NT2/D1 (cell line): ENCODE data around the gene LGALS9B.
"Not testable (repeated sequence)": the region's sequence is repeated elsewhere in the genome, so short reads cannot be mapped to it uniquely, and the experiment has no call there.

Source experiments
- DNase-seq: peaks from one replicate; pipeline ENCODE4 v3.0.0-alpha.2; 2011; ENCODE audit warnings: low read depth, low spot score
- H3K27me3 ChIP-seq: 2 replicates; pipeline ENCODE4 v1.6.0; 2011; ENCODE audit warnings: mild to moderate bottlenecking; ENCODE audit not compliant: insufficient read length, insufficient read depth
- H3K36me3 ChIP-seq: 2 replicates; pipeline ENCODE4 v1.6.1; 2011; ENCODE audit warnings: mild to moderate bottlenecking, low read length, mixed read lengths; ENCODE audit not compliant: insufficient read depth, insufficient read length
- H3K4me1 ChIP-seq: 2 replicates; pipeline ENCODE4 v1.5.1; 2011; ENCODE audit not compliant: insufficient read depth, insufficient read length
- H3K4me3 ChIP-seq: 2 replicates; pipeline ENCODE4 v1.5.1; 2011; ENCODE audit warnings: low read depth; ENCODE audit not compliant: insufficient read length
- H3K9ac ChIP-seq: 2 replicates; pipeline ENCODE4 v1.6.0; 2011; ENCODE audit warnings: low read depth; ENCODE audit not compliant: insufficient read length
- H3K9me3 ChIP-seq: 2 replicates; pipeline ENCODE4 v1.5.1; 2011; ENCODE audit warnings: mild to moderate bottlenecking, low read length; ENCODE audit not compliant: insufficient read depth

Gene LGALS9B

DNA sequence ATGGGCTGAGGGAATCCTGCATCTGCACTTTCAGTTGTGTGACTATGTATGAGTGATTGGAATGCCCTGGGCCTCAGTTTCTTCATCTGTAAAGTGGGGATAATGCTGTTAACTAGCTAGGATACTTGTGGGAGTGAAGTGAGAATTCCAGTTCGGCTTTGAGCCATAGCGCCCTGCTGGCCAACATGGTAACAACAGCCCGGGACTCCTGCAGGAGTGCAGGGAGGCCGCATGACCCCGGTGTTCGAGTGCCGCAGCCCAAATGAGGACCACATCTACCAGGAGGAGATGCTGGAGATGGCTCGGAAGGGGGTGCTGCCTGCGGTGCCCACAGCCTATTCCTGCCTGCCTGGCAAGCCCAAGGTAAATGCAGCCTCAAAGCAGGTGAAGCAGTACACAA, 23.7 kb downstream of the LGALS9B start:
- not testable (repeated sequence) for H3K9me3 ChIP-seq

DNA sequence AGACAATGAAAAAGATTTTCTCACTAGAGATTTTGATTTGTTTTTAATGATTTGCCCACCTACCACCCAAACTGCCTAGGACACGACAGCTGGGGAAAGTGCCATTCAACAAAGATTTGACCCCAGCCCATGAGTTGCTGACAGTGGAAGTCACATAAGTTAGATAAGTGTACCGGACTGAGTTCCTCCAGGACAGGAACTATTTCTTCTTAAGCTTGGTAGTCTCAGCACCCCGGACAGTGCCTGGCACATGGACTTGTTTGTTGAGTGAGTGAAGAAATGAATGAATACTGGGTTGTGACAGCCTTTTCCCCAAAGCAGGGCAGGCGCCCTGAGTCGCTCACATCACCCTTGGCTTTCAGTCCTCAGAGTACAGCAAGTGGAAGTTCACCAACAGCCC, 26.7 kb downstream of the LGALS9B start:
- H3K4me1 ChIP-seq, H3K4me3 ChIP-seq, H3K36me3 ChIP-seq, H3K27me3 ChIP-seq, DNase-seq, H3K9me3 ChIP-seq, H3K9ac ChIP-seq: not testable (repeated sequence)

More for the DNA sequence above, 23.7 kb downstream of the LGALS9B start:
- not testable (repeated sequence) for H3K4me3 ChIP-seq, DNase-seq, H3K4me1 ChIP-seq, H3K9ac ChIP-seq, H3K27me3 ChIP-seq, H3K36me3 ChIP-seq

DNA sequence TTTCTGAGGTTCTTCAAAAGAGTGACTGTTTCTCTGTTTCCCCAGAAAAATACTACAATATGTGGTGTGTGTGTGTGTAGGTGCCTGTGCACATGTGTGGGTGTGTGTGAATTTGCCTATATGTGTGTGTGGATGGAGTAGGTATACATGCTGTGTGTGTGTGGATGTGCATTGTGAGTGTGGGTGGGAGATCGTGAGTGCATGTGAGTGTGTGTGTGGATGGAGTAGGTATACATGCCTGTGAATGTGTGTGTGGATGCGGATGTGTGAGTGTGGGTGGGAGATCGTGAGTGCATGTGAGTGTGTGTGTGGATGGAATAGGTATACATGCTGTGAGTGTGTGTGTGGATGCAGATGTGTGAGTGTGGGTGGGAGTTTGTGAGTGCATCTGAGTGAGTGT, 32.2 kb downstream of the LGALS9B start:
- H3K4me1 ChIP-seq, H3K27me3 ChIP-seq, H3K9ac ChIP-seq, H3K9me3 ChIP-seq, H3K4me3 ChIP-seq, DNase-seq, H3K36me3 ChIP-seq: not testable (repeated sequence)

DNA sequence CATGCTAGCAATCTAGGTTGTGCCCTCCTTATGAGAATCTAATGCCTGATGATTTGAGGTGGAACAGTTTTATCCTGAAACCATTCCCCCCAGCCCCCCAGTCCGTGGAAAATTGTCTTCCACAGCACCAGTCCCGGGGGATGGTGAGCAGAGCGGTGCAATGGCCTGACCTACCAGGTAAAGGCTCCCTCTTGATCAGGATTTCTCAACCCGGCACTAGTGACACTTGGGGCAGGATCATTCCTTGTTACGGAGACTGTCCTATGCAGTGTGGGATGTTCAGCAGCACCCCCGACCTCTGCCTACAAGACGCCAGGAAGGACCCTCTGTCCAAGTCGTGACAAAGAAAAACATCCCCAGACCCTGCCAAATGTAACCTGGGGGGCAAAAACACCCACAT, 34.0 kb downstream of the LGALS9B start:
- DNase-seq, H3K36me3 ChIP-seq, H3K27me3 ChIP-seq: not testable (repeated sequence)

DNA sequence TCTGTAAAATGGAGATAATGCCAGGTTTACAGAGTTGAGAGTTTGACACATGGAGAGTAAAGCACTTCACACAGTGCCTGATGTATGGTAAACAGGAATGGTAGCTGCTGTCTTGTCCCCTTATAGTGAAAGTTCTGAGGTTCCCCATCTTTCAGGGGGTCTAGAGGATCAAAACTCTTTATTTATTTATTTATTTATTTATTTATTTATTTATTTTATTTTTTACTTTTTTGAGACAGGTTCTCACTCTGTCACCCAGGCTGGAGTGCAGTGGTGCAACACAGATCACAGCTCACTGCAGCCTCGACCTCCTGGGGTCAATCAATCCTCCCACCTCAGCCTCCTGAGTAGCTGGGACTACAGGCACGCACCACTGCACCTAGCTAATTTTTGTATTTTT, 40.1 kb downstream of the LGALS9B start:
- H3K9me3 ChIP-seq, DNase-seq, H3K9ac ChIP-seq, H3K4me1 ChIP-seq, H3K4me3 ChIP-seq, H3K27me3 ChIP-seq, H3K36me3 ChIP-seq: not testable (repeated sequence)

More for the DNA sequence above, 34.0 kb downstream of the LGALS9B start:
- H3K9me3 ChIP-seq, H3K9ac ChIP-seq, H3K4me1 ChIP-seq, H3K4me3 ChIP-seq: not testable (repeated sequence)

DNA sequence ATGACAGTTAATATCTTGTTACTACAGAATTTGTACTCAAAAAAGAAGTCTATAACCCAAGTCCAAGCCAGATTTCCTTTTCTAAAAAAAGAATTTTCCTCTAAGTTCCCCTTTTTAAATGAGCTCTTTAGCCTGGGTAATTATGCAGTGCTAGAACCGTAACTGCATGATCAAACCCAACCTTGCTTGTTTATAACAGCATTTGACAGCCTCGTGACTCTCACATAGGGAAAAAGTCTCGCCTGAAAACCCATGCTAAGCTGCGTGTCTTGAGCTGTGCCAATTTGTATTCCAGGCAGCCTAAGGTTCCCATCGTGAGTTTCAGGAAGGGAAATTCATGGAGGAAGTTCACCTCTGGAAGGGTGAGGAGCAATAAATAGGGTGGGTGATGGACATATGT, 44.5 kb downstream of the LGALS9B start:
- not testable (repeated sequence) for H3K4me3 ChIP-seq, H3K27me3 ChIP-seq, H3K4me1 ChIP-seq, H3K9ac ChIP-seq, H3K9me3 ChIP-seq, H3K36me3 ChIP-seq, DNase-seq

DNA sequence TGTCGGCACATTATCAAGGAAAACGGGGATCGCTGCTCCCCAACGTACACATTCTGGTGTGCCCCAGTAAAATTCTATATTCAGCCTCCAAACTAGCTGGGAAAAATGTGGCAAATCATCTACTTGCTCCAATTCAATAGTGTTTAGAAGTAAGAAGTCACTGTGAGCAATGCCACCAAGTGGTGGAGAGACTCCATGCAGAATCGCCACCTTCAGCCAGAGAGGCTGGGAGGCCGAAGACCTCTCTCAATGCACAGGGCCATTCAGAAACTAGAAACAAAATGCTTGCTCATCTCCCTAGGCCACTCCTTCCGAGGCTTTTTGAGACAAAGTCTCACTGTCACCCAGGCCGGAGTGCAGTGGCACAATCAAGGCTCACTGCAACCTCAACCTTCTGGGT, 48.5 kb downstream of the LGALS9B start:
- not testable (repeated sequence) for H3K36me3 ChIP-seq, H3K27me3 ChIP-seq, H3K9me3 ChIP-seq, H3K4me3 ChIP-seq, DNase-seq, H3K9ac ChIP-seq, H3K4me1 ChIP-seq

DNA sequence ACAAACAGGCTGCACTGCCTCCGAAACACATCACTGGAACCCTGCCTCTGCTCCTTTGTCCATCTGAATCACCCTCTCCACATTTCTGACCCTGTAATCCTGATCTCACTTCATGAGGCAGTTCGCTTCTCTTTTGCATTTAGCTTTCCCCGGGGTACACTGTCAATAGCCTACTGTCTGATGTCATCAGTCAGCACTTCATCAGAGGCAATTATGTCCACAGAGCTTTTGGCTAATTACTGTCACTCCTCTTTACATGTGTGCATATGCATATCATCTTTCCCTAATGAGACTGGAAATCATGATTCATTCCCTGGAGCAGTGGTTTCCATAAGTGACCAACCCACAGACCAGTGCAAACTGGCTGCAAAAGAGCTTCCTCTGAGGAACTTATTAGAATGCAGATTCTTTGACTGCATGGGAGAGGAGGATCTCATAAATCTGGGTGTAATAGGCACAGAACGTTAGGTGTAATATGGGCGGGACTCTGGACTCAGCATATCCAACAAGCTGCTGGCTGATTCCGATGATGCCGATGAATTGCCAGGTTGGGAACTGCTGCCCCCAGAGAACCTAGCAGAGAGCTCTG, 49.8 kb downstream of the LGALS9B start:
- not testable (repeated sequence) for DNase-seq, H3K27me3 ChIP-seq, H3K36me3 ChIP-seq, H3K9me3 ChIP-seq, H3K4me1 ChIP-seq, H3K4me3 ChIP-seq, H3K9ac ChIP-seq

DNA sequence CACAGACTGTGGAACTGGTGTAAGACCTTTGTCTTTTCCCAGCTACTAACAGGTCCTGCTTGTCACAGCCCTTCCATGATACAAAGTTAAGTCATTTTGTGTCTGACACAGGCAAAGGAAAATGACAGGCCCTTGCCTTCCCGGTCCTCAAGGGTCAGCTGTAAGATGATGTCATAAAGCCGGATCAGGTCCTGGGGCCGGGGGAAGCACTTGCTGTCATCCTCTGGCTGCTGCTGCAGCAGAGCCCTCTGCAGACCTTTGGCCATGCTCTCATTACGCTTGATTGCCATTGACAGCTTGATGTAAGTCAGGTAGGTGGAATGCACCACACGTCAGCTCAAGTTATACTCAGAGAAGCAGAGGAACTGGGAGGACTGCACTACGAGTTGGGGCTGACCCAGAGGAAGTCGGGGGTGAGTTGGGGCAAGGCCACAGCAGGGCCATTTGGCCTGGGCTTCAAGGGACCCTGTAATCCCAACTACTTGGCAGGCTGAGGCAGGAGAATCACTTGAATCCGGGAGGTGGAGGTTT, 50.9 kb downstream of the LGALS9B start:
- H3K4me1 ChIP-seq, H3K4me3 ChIP-seq, H3K9ac ChIP-seq, DNase-seq, H3K27me3 ChIP-seq, H3K9me3 ChIP-seq, H3K36me3 ChIP-seq: not testable (repeated sequence)

DNA sequence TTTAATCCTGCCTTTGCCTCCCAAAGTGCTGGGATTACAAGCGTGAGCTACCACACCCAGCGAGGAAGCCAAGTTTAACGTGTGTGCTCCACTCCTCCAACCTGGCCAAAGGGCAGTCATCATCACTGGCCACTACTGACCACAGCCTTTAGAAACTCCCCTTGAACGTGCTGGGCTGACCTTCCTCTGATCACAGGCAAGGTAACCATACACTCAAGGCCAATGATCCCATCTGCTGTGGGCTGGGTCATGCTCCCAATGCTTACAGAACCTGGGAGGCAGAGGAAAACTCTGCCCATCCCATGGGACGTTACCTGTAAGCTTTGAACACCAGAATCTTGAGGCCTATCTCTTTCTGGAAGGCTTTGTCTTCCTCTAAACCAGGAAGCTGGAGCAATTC, 51.9 kb downstream of the LGALS9B start:
- not testable (repeated sequence) for H3K36me3 ChIP-seq, H3K9me3 ChIP-seq, H3K27me3 ChIP-seq, H3K4me3 ChIP-seq, H3K4me1 ChIP-seq, H3K9ac ChIP-seq, DNase-seq

DNA sequence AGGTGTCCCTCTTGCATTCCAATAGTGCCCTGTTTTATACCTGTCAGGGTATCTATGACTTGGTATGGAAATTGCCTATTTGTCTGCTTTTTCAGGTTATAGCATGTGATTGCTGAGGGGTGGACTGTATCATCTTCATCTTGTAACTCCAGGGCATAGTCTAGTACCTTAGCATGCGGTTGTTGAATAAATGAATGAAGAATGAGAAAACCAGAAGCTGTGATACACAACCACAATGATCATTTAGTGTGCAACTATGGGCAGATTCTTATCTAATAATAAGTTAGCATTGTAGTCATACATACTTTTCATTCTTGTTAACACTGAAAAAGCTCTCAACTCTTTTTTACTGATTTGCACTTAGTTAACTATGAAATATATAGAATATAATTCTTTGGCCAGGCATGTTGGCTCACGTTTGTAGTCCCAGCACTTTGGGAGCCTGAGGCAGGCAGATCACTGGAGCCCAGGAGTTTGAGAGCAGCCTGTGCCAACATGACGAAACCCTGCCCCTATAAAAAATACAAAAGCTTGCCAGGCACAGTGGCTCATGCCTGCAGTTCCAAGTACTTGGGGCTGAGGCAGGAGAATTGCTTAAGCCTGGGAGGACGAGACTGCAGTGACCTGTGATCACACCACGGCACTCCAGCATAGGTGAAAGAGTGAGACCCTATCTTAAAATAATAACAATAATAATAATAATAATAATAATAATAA, 65.9 kb downstream of the LGALS9B start:
- H3K27me3 ChIP-seq, H3K4me1 ChIP-seq, H3K36me3 ChIP-seq, H3K4me3 ChIP-seq, H3K9ac ChIP-seq, DNase-seq, H3K9me3 ChIP-seq: not testable (repeated sequence)

DNA sequence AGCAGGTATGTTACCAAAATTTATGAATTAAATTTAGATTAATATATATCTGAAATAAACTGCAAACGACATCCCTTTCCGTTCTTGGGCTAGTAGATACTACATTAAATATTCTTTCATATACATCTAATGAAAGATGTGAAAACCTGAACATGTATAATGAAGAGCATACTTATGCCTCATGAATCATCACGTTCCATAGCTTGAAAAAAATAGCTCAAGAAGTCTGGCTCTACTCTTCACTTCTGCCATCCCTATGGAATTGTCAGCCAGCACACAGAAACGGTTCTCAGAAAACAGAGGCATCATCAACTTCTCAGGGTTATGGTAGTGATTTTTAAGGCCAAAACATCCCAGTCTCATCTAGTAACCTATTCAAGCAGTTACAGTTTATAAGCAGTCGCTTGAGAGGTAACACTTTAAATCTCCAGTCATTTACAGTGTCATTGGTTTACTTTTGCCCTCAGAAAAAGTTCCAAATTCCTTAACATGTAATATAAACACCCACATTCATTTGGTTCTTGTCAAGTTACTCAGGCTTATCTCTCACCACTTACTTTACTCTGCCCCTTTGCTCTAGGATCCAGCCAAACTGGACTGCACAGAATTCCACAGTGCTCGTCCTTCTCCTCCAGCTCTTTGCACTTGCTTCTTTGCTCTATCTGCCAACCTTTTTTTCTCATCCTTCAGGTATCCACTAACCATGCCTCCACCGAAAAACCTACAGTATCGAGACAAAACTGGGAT, 66.6 kb downstream of the LGALS9B start:
- H3K4me1 ChIP-seq, H3K4me3 ChIP-seq, H3K27me3 ChIP-seq, H3K9me3 ChIP-seq, DNase-seq, H3K36me3 ChIP-seq, H3K9ac ChIP-seq: not testable (repeated sequence)
